K562 (cell line): ENCODE data around the gene HMGN1. TPM values are rescaled to one million over a fixed set of nuclear protein-coding genes. Genes with fewer than 3 reads are reported as not detected.

Experiments used
- ATAC-seq: fragments of 200-7000 bp; cut with Tn5 transposase; 3 replicates; pipeline ENCODE4 v1.9.1; 2020; ENCODE audit warnings: moderate library complexity
- Bru-seq: library from RNA; stranded (reverse); fragments of 400-500 nt; gene quantifications from one replicate; lab custom pipeline; 2021; lab: Mats Ljungman, UMichigan
- BruChase-seq, 2 experiments: library from RNA; stranded (reverse); fragments of 400-500 nt; gene quantifications; one replicate each; lab custom pipeline; 2021; lab: Mats Ljungman, UMichigan
- BruUV-seq: library from RNA; stranded (reverse); fragments of 400-500 nt; replicated peaks from 2 replicates; lab custom pipeline; 2021; lab: Mats Ljungman, UMichigan
- CTCF ChIA-PET: fragments of 300-600 bp; formaldehyde crosslinking; extraction: SDS; loops from one replicate; lab custom pipeline; 2021; ENCODE audit warnings: low intra/inter-chr PET ratio; lab: Yijun Ruan, JAX
- POLR2A ChIA-PET: fragments of 300-600, 350-650 bp; sonication (Branson Sonifier 250); formaldehyde crosslinking; extraction: SDS; loops from one replicate; lab custom pipeline; 2021; ENCODE audit warnings: antibody characterized with exemption, inconsistent platforms; lab: Yijun Ruan, JAX
- DNase-seq, 4 experiments: peaks; one replicate each; pipeline versions ENCODE4 v3.0.0 to v3.0.0-alpha.2; 2011 to 2018; ENCODE audit warnings: low spot score in 3 of 4, mixed read lengths in 3 of 4; ENCODE audit errors: extremely low read depth in 1 of 4
- FAIRE-seq: peaks from 2 replicates; lab custom pipeline; 2011; peaks lifted over from hg19 to GRCh38; lab: Jason Lieb, UNC
- H2AFZ ChIP-seq: 2 replicates; pipeline ENCODE4 v1.6.0; 2011; ENCODE audit warnings: low read depth, low read length, control low read depth, inconsistent platforms
- H3K27ac ChIP-seq: fragments of 200-600 bp; 3 replicates; pipeline ENCODE4 v1.8.0; 2011; ENCODE audit warnings: low read depth, mild to moderate bottlenecking, control low read depth, inconsistent platforms, low read length, moderate library complexity, mixed read lengths; ENCODE audit errors: extremely low read depth
- H3K27me3 ChIP-seq, 2 experiments: fragments of 300-600 bp in 1 of 2; 2 replicates in 1 of 2; 3 replicates in 1 of 2; pipeline versions ENCODE4 v1.6.0 to v1.8.0; 2011; ENCODE audit warnings: inconsistent platforms in 2 of 2, low read length in 2 of 2, mild to moderate bottlenecking in 1 of 2, mixed read lengths in 1 of 2, moderate library complexity in 1 of 2; ENCODE audit not compliant: control insufficient read depth in 2 of 2, insufficient read depth in 2 of 2
- H3K36me3 ChIP-seq: fragments of 300-600 bp; 3 replicates; pipeline ENCODE4 v1.8.0; 2011; ENCODE audit warnings: mild to moderate bottlenecking, low read length, inconsistent platforms; ENCODE audit not compliant: control insufficient read depth, insufficient read depth
- H3K4me1 ChIP-seq, 2 experiments: fragments of 200-600 bp in 1 of 2; replicated peaks in 1 of 2; 2 replicates in 1 of 2; 3 replicates in 1 of 2; pipeline versions ENCODE4 v1.5.1 to v1.8.0; 2011; ENCODE audit warnings: inconsistent platforms in 2 of 2, low read length in 2 of 2, mild to moderate bottlenecking in 1 of 2, mixed read lengths in 1 of 2, moderate library complexity in 1 of 2; ENCODE audit not compliant: control insufficient read depth in 2 of 2, insufficient read depth in 2 of 2
- H3K4me2 ChIP-seq: 2 replicates; pipeline ENCODE4 v1.6.1; 2011; ENCODE audit warnings: low read length, control low read depth, inconsistent platforms, mixed read lengths; ENCODE audit not compliant: insufficient read depth
- H3K4me3 ChIP-seq: fragments of 200-600 bp; sonication (generic), shearing (Covaris generic); 2 replicates; pipeline ENCODE4 v1.5.1; 2016; ENCODE audit warnings: control low read depth, inconsistent platforms
- H3K79me2 ChIP-seq: fragments of 200-600 bp; 3 replicates; pipeline ENCODE4 v1.8.0; 2011; ENCODE audit warnings: low read length, inconsistent platforms; ENCODE audit not compliant: control insufficient read depth, insufficient read depth
- H3K9ac ChIP-seq, 2 experiments: 2 replicates each; pipeline versions ENCODE4 v1.6.0 to v1.6.1; 2011; ENCODE audit warnings: low read depth in 2 of 2, low read length in 2 of 2, control low read depth in 1 of 2, inconsistent platforms in 1 of 2, mild to moderate bottlenecking in 1 of 2, mixed read lengths in 1 of 2; ENCODE audit not compliant: insufficient read depth in 1 of 2
- H3K9me1 ChIP-seq: one replicate; pipeline ENCODE4 v1.6.0; 2011; ENCODE audit warnings: inconsistent platforms, mild to moderate bottlenecking, low read length, moderate library complexity; ENCODE audit not compliant: control insufficient read depth, insufficient read depth
- H3K9me3 ChIP-seq: replicated peaks from 2 replicates; pipeline ENCODE4 v1.5.1; 2011; ENCODE audit warnings: low read depth, low read length, inconsistent platforms; ENCODE audit not compliant: control insufficient read depth, insufficient read depth
- H4K20me1 ChIP-seq: replicated peaks from 2 replicates; pipeline ENCODE4 v1.6.1; 2011; ENCODE audit warnings: low read length, inconsistent platforms, mixed read lengths; ENCODE audit not compliant: control insufficient read depth, insufficient read depth
- KHSRP ChIP-seq: fragments of 450-650 bp; IDR thresholded peaks from 2 replicates; pipeline ENCODE4 v1.6.1; 2017
- NEUROD1 ChIP-seq: fragments of 150-350 bp; IDR thresholded peaks from 2 replicates; pipeline ENCODE4 v1.6.1; 2014; ENCODE audit warnings: borderline replicate concordance, low read length, low read depth; ENCODE audit not compliant: partially characterized antibody
- NONO ChIP-seq, 2 experiments: fragments of 200-400 bp in 1 of 2; fragments of 450-650 bp in 1 of 2; formaldehyde crosslinking in 1 of 2; IDR thresholded peaks; 2 replicates each; pipeline ENCODE4 v1.6.1; 2017; ENCODE audit warnings: low read depth in 2 of 2, mild to moderate bottlenecking in 2 of 2, moderate library complexity in 2 of 2, low read length in 1 of 2
- U2AF1 ChIP-seq: fragments of 200-400 bp; formaldehyde crosslinking; optimal IDR thresholded peaks from 2 replicates; pipeline ENCODE3; 2017; ENCODE audit warnings: mild to moderate bottlenecking, low read depth, low read length, moderate library complexity
- YY1 ChIP-seq, 3 experiments: IDR thresholded peaks; 2 replicates each; pipeline ENCODE4 v1.6.1; 2011; ENCODE audit warnings: low read length in 2 of 3, mild to moderate bottlenecking in 2 of 3, moderate library complexity in 2 of 3, borderline replicate concordance in 1 of 3, control low read depth in 1 of 3, low read depth in 1 of 3; ENCODE audit not compliant: insufficient read depth in 3 of 3, insufficient replicate concordance in 2 of 3, control insufficient read depth in 1 of 3, insufficient read length in 1 of 3; ENCODE audit errors: extremely low read depth in 1 of 3
- ZNF512 ChIP-seq: IDR thresholded peaks from 2 replicates; pipeline ENCODE4 v1.6.1; 2016; ENCODE audit warnings: missing genetic modification characterization, missing compliant biosample characterization
- ZNF740 ChIP-seq, 3 experiments: fragments of 200-800 bp in 1 of 3; sonication (Bioruptor generic) in 1 of 3; sonication (generic) in 1 of 3; formaldehyde crosslinking in 1 of 3; IDR thresholded peaks; 2 replicates each; pipeline versions ENCODE4 v1.6.1 to v1.8.0; 2016 to 2022; ENCODE audit warnings: mild to moderate bottlenecking in 2 of 3, missing compliant biosample characterization in 2 of 3, missing genetic modification characterization in 2 of 3, missing genetic modification reagents in 1 of 3
- WGBS: fragments of 100-300 bp; shearing (Covaris generic); methylation state at CpG from one replicate; pipeline ENCODE4 v1.1.6; 2016; ENCODE audit warnings: low coverage, mixed read lengths; ENCODE audit not compliant: insufficient coverage; ENCODE audit errors: missing lambda C conversion rate; 5-methylcytosine and 5-hydroxymethylcytosine counted together
- in situ Hi-C: fragments of 300-500 bp; cut with MboI; formaldehyde crosslinking; loops from 4 replicates; pipeline ENCODE4 v1.15.0; 2018; ENCODE audit warnings: inconsistent platforms, mixed read lengths
- intact Hi-C: fragments of 100-400 bp; cut with micrococcal nuclease; formaldehyde crosslinking; loops from 2 replicates; pipeline ENCODE4 v1.14.2; 2022
- long read RNA-seq, 3 experiments: library from polyadenylated mRNA in 2 of 3; library from RNA in 1 of 3; unstranded in 2 of 3; stranded (forward) in 1 of 3; transcript quantifications; one replicate each; pipeline ENCODE4 v2.0.0, GENCODE V29; 2019 to 2022
- polyA minus RNA-seq, 3 experiments: library from RNA; depleted of rRNA, polyadenylated mRNA; stranded (reverse); fragments of >200 nt; gene quantifications; 2 replicates each; pipeline ENCODE4 v1.2.3, GENCODE V29; 2011
- polyA plus RNA-seq, 8 experiments: library from polyadenylated mRNA; depleted of rRNA in 4 of 8; stranded (reverse) in 5 of 8; unstranded in 3 of 8; fragments of >200 nt; fragmentation: Nextera tagmentation in 2 of 8; fragmentation: Illumina TruSeq in 1 of 8; extraction: Ambion mirVana in 2 of 8; extraction: Trizol in 1 of 8; gene quantifications; 2 replicates each; pipeline versions ENCODE4 v1.2.1 to v1.2.3, GENCODE V29; 2011 to 2014; ENCODE audit warnings: inconsistent platforms in 1 of 8, missing spikeins in 1 of 8
- total RNA-seq, 7 experiments: library from RNA; depleted of rRNA in 6 of 7; stranded (reverse); fragments of >200 nt in 6 of 7; fragmentation: Illumina TruSeq in 2 of 7; extraction: Trizol in 2 of 7; gene quantifications; 2 replicates each; pipeline versions ENCODE4 v1.2.1 to v1.2.3, GENCODE V29; 2011 to 2021; ENCODE audit warnings: low replicate concordance in 1 of 7

The HMGN1 gene, protein sequence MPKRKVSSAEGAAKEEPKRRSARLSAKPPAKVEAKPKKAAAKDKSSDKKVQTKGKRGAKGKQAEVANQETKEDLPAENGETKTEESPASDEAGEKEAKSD
- total RNA-seq (2011; cell fraction: chromatin; rRNA removed; ENCODE audit: low replicate concordance): 108 and 251 TPM in 2 replicates
- 84.9 and 94.7 TPM in 2 replicates for total RNA-seq (2011; cell fraction: nucleolus; rRNA removed)
- total RNA-seq (2011; cell fraction: nucleoplasm; rRNA removed): 175 and 253 TPM in 2 replicates
- 440 and 497 TPM in 2 replicates for total RNA-seq (2014; rRNA removed)
- 567 and 664 TPM in 2 replicates for total RNA-seq (2014; rRNA removed; fragmentation: Illumina TruSeq; extraction: Trizol)
- total RNA-seq (2015; rRNA removed; fragmentation: Illumina TruSeq; extraction: Trizol): 577 and 626 TPM in 2 replicates
- 524 and 567 TPM in 2 replicates for total RNA-seq (2021)
- 329 and 455 TPM in 2 replicates for polyA plus RNA-seq (2011; rRNA removed)
- polyA plus RNA-seq (2011; cell fraction: cytosol; rRNA removed): 77.8 and 235 TPM in 2 replicates
- 298 and 403 TPM in 2 replicates for polyA plus RNA-seq (2011; cell fraction: nucleus; rRNA removed)
- 541 and 564 TPM in 2 replicates for polyA plus RNA-seq (2012)
- 478 and 498 TPM in 2 replicates for polyA plus RNA-seq (2014; fragmentation: Illumina TruSeq; extraction: Trizol)
- 100 to 1,000 TPM; 124 to 158 TPM for polyA plus RNA-seq (2014; fragmentation: Nextera tagmentation; extraction: Ambion mirVana)
- 539 and 577 TPM in 2 replicates for polyA plus RNA-seq (2014; rRNA removed)
- 224 and 259 TPM in 2 replicates for polyA minus RNA-seq (2011; rRNA and poly(A)+ RNA removed)
- polyA minus RNA-seq (2011; cell fraction: cytosol; rRNA and poly(A)+ RNA removed): 123 and 142 TPM in 2 replicates
- 91.1 and 169 TPM in 2 replicates for polyA minus RNA-seq (2011; cell fraction: nucleus; rRNA and poly(A)+ RNA removed)
- percentile 99 among the genes with signal in this experiment for Bru-seq, nascent RNA
- BruChase-seq, experiment 1, labeled RNA remaining after a 2-hour chase: percentile 99 among the genes with signal in this experiment
- percentile 99 among the genes with signal in this experiment for BruChase-seq, experiment 2, labeled RNA remaining after a 6-hour chase
- long read RNA-seq, experiment 1, full-length matches to known transcripts: 1,064 of 1,517 reads
- long read RNA-seq, experiment 1, partial matches to known transcripts: 75 of 1,517 reads
- long read RNA-seq, experiment 1, other reads (novel, unspliced or antisense): 378 of 1,517 reads
- long read RNA-seq, experiment 2, transcript HMGN1-207 (7 exons, 1,045 nt): minor isoform, 5 of 616 reads
- long read RNA-seq, experiment 2, transcript HMGN1-204 (6 exons, 1,383 nt): major isoform, 221 of 616 reads
- long read RNA-seq, experiment 2, partial matches to known transcripts: 34 of 616 reads
- long read RNA-seq, experiment 2, other reads (novel, unspliced or antisense): 346 of 616 reads
- long read RNA-seq, experiment 3, transcript HMGN1-204 (6 exons, 1,383 nt): major isoform, 741 of 854 reads
- long read RNA-seq, experiment 3, transcript HMGN1-207 (7 exons, 1,045 nt): minor isoform, 8 of 854 reads
- long read RNA-seq, experiment 3, transcript HMGN1-201 (7 exons, 1,303 nt): minor isoform, 6 of 854 reads
- long read RNA-seq, experiment 3, transcript HMGN1-205 (7 exons, 850 nt): minor isoform, 10 of 854 reads
- long read RNA-seq, experiment 3, partial matches to known transcripts: 26 of 854 reads
- long read RNA-seq, experiment 3, other reads (novel, unspliced or antisense): 59 of 854 reads

GRCh38 chr21:39348355-39349210, at the start of gene HMGN1:
Gene HMGN1, minus strand, starts transcription at chr21:39349088. Its CDS starts 171 bp downstream, at chr21:39348917.
- in situ Hi-C loops (no loop called here), intact Hi-C loops (loop anchor here (1.0 to 2.0 kb wide), 3 partner anchors 22 to 40 kb away; partner anchors contain the start of gene BRWD1)
- Histone ChIP-seq H3K4me1 (peaks cover 5 to 30% of the 10 kb centered on the region in 2 experiments), H2AFZ (peak within 1 kb of the TSS; percentile 83), H3K36me3 (peaks cover 46% of the 10 kb centered on the region), H3K9me1 (peaks cover 7% of the 10 kb centered on the region), H3K79me2 (peaks cover 64% of the 10 kb centered on the region), H3K9me3 (no peaks in the 10 kb centered on the region), H3K27ac (peak within 1 kb of the TSS; percentile 94), H4K20me1 (peaks cover 11% of the 10 kb centered on the region), H3K9ac (peak within 1 kb of the TSS; percentile 94 to 98), H3K4me2 (peak within 1 kb of the TSS; percentile 94), H3K4me3 (peak within 1 kb of the TSS; percentile 81), H3K27me3 (no peaks in the 10 kb centered on the region)
- no TSS peak for BruUV-seq
- WGBS: under 1% methylated on average over 71 of the region's 116 CpGs
- ChIA-PET POLR2A (interaction anchor here (0.6 to 7.7 kb wide), 22 partner anchors 10 to 164 kb away, joined by 3 to 73 read pairs (median 6); partner anchors contain the start of gene BRWD1), CTCF (interaction anchor here (0.9 to 1.1 kb wide), 2 partner anchors 39 to 40 kb away, joined by 3 to 5 read pairs; no protein-coding TSS in a partner anchor)
- DNase-seq: peak; percentile 83 to 99 (median 90)
- peak; percentile 6 for FAIRE-seq
- peak; percentile 55 for ATAC-seq
- TF ChIP-seq NEUROD1: peak; percentile 3
- peak; percentile 39; the same call in 1 of the 2 replicates for TF ChIP-seq KHSRP
- TF ChIP-seq ZNF740 (CRISPR knock-in tag; IDR thresholded peaks at IDR 0.05): peak; percentile 87
- peak in 1 of 2 experiments; percentile 99; a peak in 2 of 4 replicates for TF ChIP-seq ZNF740 (tag; IDR thresholded peaks at IDR 0.05)
- TF ChIP-seq NONO (IDR thresholded peaks at IDR 0.05; ENCODE audit: low read depth in 2 of 2, low read length in 1 of 2): peak; percentile 46 to 95
- no peak for TF ChIP-seq U2AF1
- TF ChIP-seq YY1 (IDR thresholded peaks at IDR 0.05; ENCODE audit: borderline replicate concordance in 1 of 3, control insufficient read depth in 1 of 3, extremely low read depth in 1 of 3, insufficient read depth in 3 of 3, insufficient read length in 1 of 3, insufficient replicate concordance in 2 of 3, low read depth in 1 of 3, low read length in 2 of 3): peak in 2 of 3 experiments; percentile 29 to 73
- TF ChIP-seq ZNF512: no peak
